Neural progenitor cell (in vitro differentiated cells): ENCODE measurements around the gene PADI4. TPM values are rescaled to one million over a fixed set of nuclear protein-coding genes. Genes with fewer than 3 reads are reported as not detected.

ENCODE experiments used
- DNase-seq: peaks from one replicate; pipeline ENCODE4 v3.0.0-alpha.2; 2016; ENCODE audit warnings: low spot score
- H2AFZ ChIP-seq: fragments of 200-600 bp; sonication (generic); replicated peaks from 2 replicates; pipeline ENCODE4 v1.6.1; 2016; ENCODE audit warnings: antibody characterized with exemption
- H3F3A ChIP-seq: fragments of 200-600 bp; sonication (generic); 2 replicates; pipeline ENCODE4 v1.6.1; 2016; ENCODE audit warnings: antibody characterized with exemption, low read depth
- H3K27ac ChIP-seq: fragments of 200-600 bp; sonication (generic); 2 replicates; pipeline ENCODE4 v1.5.1; 2016; ENCODE audit warnings: mild to moderate bottlenecking
- H3K27me3 ChIP-seq: fragments of 200-600 bp; sonication (generic); 2 replicates; pipeline ENCODE4 v1.6.1; 2016; ENCODE audit warnings: mild to moderate bottlenecking, moderate library complexity
- H3K36me3 ChIP-seq: fragments of 200-600 bp; sonication (generic); 2 replicates; pipeline ENCODE4 v1.5.1; 2016
- H3K4me1 ChIP-seq: fragments of 200-600 bp; sonication (generic); 2 replicates; pipeline ENCODE4 v1.6.1; 2016; ENCODE audit warnings: mixed run types
- H3K4me2 ChIP-seq: fragments of 200-600 bp; sonication (generic); 2 replicates; pipeline ENCODE4 v1.6.1; 2016
- H3K4me3 ChIP-seq: fragments of 200-600 bp; sonication (generic); 2 replicates; pipeline ENCODE4 v1.5.1; 2016
- H3K79me2 ChIP-seq: fragments of 200-600 bp; sonication (generic); 2 replicates; pipeline ENCODE4 v1.6.1; 2016; ENCODE audit warnings: low read depth
- H3K9ac ChIP-seq: fragments of 200-600 bp; sonication (generic); 2 replicates; pipeline ENCODE4 v1.6.1; 2016
- H3K9me3 ChIP-seq: fragments of 200-600 bp; sonication (generic); 2 replicates; pipeline ENCODE4 v1.5.1; 2016; ENCODE audit warnings: low read depth
- H4K20me1 ChIP-seq: fragments of 200-600 bp; sonication (generic); 2 replicates; pipeline ENCODE4 v1.6.1; 2016; ENCODE audit warnings: low read depth
- H3K27ac Mint-ChIP-seq: 3 replicates; pipeline ENCODE4 v1.8.0; 2021; ENCODE audit warnings: mixed read lengths
- H3K27me3 Mint-ChIP-seq: 2 replicates; pipeline ENCODE4 v1.8.0; 2022; ENCODE audit warnings: low read depth, mild to moderate bottlenecking, inconsistent platforms, moderate library complexity, mixed read lengths; ENCODE audit not compliant: insufficient read depth
- H3K36me3 Mint-ChIP-seq: 3 replicates; pipeline ENCODE4 v1.8.0; 2021; ENCODE audit warnings: mixed read lengths
- H3K4me1 Mint-ChIP-seq: 3 replicates; pipeline ENCODE4 v1.8.0; 2021; ENCODE audit warnings: mixed read lengths
- H3K4me3 Mint-ChIP-seq: 3 replicates; pipeline ENCODE4 v1.8.0; 2021; ENCODE audit warnings: mild to moderate bottlenecking, moderate library complexity, mixed read lengths
- H3K9me3 Mint-ChIP-seq: 3 replicates; pipeline ENCODE4 v1.8.0; 2020; ENCODE audit warnings: mixed read lengths
- EZH2 ChIP-seq: fragments of 200-600 bp; sonication (generic); IDR thresholded peaks from 2 replicates; pipeline ENCODE4 v1.6.1; 2017; ENCODE audit warnings: antibody characterized with exemption, mild to moderate bottlenecking, moderate library complexity
- EZH2phosphoT487 ChIP-seq: fragments of 200-600 bp; sonication (generic); IDR thresholded peaks from 2 replicates; pipeline ENCODE4 v1.6.1; 2017; ENCODE audit warnings: antibody characterized with exemption
- total RNA-seq: library from RNA; depleted of rRNA; stranded (reverse); fragments of >200 nt; gene quantifications from 2 replicates; pipeline ENCODE4 v1.2.3, GENCODE V29; 2015; ENCODE audit warnings: low replicate concordance
- TF ChIP-seq, protein P1 (sequence below): fragments of 200-600 bp; sonication (generic); IDR thresholded peaks from 2 replicates; pipeline ENCODE4 v1.5.1; 2017; ENCODE audit warnings: antibody characterized with exemption, mild to moderate bottlenecking

Gene PADI4
- total RNA-seq, 1 donor from 2014 or later, result not detected

DNA sequence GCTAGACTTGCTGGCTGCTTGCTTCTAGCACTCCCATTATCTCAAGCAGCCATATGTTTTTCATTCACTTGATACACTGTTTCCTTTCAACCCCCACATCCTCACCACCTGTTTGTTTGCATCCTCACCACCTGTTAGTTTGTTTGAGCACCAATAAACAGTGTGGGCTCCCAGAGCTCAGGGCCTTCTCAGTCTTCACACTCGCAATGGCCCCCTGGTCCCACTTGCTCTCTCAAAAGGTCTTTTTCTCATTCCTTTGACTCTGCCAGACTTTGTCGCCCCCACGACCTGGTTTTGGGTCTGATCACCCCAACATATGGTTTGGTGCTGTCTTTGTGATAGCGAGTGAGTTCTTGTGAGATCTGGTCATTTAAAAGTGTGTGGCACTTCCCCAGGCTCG is 6.2 kb upstream of the PADI4 start:
- no peaks in the 10 kb centered on the region for H3K36me3 ChIP-seq
- H3K4me3 ChIP-seq, result no peak overlapping the region
- H3K4me1 Mint-ChIP-seq, result peaks cover 8% of the 10 kb centered on the region
- no peak overlapping the region for H3K27ac Mint-ChIP-seq
- no peak for DNase-seq
- peaks cover 10% of the 10 kb centered on the region for H3K27me3 Mint-ChIP-seq
- no peak overlapping the region for H2AFZ ChIP-seq
- H3K36me3 Mint-ChIP-seq, result no peaks in the 10 kb centered on the region
- no peak overlapping the region for H3K4me2 ChIP-seq
- H3K9me3 ChIP-seq, result no peaks in the 10 kb centered on the region
- H3K79me2 ChIP-seq, result no peaks in the 10 kb centered on the region
- H4K20me1 ChIP-seq, result no peaks in the 10 kb centered on the region
- H3K4me3 Mint-ChIP-seq, result no peak overlapping the region
- TF ChIP-seq, protein P1, sequence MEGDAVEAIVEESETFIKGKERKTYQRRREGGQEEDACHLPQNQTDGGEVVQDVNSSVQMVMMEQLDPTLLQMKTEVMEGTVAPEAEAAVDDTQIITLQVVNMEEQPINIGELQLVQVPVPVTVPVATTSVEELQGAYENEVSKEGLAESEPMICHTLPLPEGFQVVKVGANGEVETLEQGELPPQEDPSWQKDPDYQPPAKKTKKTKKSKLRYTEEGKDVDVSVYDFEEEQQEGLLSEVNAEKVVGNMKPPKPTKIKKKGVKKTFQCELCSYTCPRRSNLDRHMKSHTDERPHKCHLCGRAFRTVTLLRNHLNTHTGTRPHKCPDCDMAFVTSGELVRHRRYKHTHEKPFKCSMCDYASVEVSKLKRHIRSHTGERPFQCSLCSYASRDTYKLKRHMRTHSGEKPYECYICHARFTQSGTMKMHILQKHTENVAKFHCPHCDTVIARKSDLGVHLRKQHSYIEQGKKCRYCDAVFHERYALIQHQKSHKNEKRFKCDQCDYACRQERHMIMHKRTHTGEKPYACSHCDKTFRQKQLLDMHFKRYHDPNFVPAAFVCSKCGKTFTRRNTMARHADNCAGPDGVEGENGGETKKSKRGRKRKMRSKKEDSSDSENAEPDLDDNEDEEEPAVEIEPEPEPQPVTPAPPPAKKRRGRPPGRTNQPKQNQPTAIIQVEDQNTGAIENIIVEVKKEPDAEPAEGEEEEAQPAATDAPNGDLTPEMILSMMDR, result no peak
- TF ChIP-seq EZH2phosphoT487 (no peak), EZH2 (no peak)
- no peak overlapping the region for H3K9ac ChIP-seq
- H3K27me3 ChIP-seq, result no peaks in the 10 kb centered on the region
- no peaks in the 10 kb centered on the region for H3K4me1 ChIP-seq
- H3K27ac ChIP-seq, result no peak overlapping the region
- H3K9me3 Mint-ChIP-seq, result peaks cover 13% of the 10 kb centered on the region
- H3F3A ChIP-seq, result no peaks in the 10 kb centered on the region

DNA sequence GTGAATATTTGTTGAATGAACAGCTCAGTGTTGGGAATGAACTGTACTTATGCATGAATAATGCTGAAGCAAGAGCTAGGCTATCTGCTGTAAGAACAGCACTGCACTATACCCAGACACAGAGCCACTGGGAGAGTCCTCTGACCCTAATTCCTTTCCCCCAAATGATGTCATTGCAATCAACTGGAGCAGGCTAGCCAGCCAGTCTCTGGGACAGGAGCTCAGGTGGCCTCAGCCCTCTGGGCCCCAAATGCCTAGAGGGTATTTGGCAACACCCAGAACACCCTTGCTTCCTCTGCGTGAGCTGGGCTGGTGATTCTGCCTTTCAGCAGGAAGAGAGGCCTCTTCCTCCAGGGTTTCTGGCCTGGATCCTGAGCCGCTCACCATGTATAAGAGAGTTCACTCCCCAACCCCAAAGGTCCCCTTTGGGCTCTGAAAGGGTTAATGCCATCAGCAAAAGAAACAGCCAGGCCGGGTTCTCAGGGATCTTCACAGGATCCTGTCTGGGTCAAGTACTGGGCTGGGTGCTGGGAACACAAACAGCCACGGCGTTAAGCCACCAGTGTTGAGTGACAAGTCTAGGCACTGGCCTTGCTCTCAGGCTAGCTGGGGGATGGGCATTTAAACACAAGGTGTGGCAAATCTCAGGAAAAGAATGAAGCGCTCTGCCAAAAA is 3.7 kb upstream of the PADI4 start:
- Histone ChIP-seq H3K4me3 (no peak overlapping the region), H3K4me1 (peaks cover 3% of the 10 kb centered on the region), H3F3A (no peaks in the 10 kb centered on the region), H2AFZ (no peak overlapping the region), H3K27me3 (no peaks in the 10 kb centered on the region), H3K36me3 (no peaks in the 10 kb centered on the region), H3K9me3 (no peaks in the 10 kb centered on the region), H3K79me2 (no peaks in the 10 kb centered on the region), H4K20me1 (no peaks in the 10 kb centered on the region), H3K4me2 (no peak overlapping the region), H3K9ac (no peak overlapping the region), H3K27ac (no peak overlapping the region)
- Mint-ChIP-seq H3K4me1 (peaks cover 16% of the 10 kb centered on the region), H3K27me3 (peaks cover 11% of the 10 kb centered on the region), H3K9me3 (peaks cover 13% of the 10 kb centered on the region), H3K36me3 (no peaks in the 10 kb centered on the region), H3K27ac (no peak overlapping the region), H3K4me3 (no peak overlapping the region)
- no peak for TF ChIP-seq EZH2
- TF ChIP-seq, protein P1, result no peak
- TF ChIP-seq EZH2phosphoT487, result no peak
- DNase-seq, result no peak

DNA sequence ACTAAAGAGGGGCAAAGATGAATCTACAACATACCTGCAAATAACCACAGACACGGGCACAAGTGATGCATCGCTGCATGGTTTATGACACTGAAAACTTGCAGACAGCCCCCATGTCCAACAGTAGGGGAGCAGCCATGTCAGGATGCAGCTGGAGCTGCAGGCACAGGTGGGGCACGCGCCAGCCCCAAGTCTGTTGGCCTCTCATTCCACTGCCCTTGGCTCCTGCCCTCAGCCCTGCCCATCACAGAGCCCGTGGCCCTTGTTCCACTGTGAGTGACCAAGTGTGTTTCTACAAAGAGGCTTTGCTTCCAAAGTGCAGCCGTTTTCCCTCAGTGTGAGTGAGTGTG is 3.2 kb upstream of the PADI4 start:
- DNase-seq, result no peak
- H3K27ac Mint-ChIP-seq, result peak overlapping the region; percentile 66

More for the DNA sequence above, 3.2 kb upstream of the PADI4 start:
- no peaks in the 10 kb centered on the region for H3K36me3 ChIP-seq
- H2AFZ ChIP-seq, result no peak overlapping the region
- H3K27ac ChIP-seq, result no peak overlapping the region
- peaks cover 14% of the 10 kb centered on the region for H3K27me3 Mint-ChIP-seq
- no peaks in the 10 kb centered on the region for H4K20me1 ChIP-seq
- no peak overlapping the region for H3K4me3 Mint-ChIP-seq
- H3K4me3 ChIP-seq, result no peak overlapping the region
- H3K9ac ChIP-seq, result no peak overlapping the region
- H3K79me2 ChIP-seq, result no peaks in the 10 kb centered on the region
- peaks cover 5% of the 10 kb centered on the region for H3K4me1 ChIP-seq
- no peaks in the 10 kb centered on the region for H3K9me3 ChIP-seq
- TF ChIP-seq EZH2 (no peak), EZH2phosphoT487 (no peak)
- TF ChIP-seq, protein P1, result no peak
- H3K9me3 Mint-ChIP-seq, result peaks cover 11% of the 10 kb centered on the region
- H3F3A ChIP-seq, result no peaks in the 10 kb centered on the region
- no peak overlapping the region for H3K4me2 ChIP-seq
- no peaks in the 10 kb centered on the region for H3K27me3 ChIP-seq
- no peaks in the 10 kb centered on the region for H3K36me3 Mint-ChIP-seq
- H3K4me1 Mint-ChIP-seq, result peaks cover 19% of the 10 kb centered on the region
